HG02678 (cell line): ENCODE data around the gene TSSK6.

Source experiments
- ATAC-seq: cut with Tn5 transposase; IDR thresholded peaks from one replicate; pipeline ENCODE4 v1.9.1; 2021; ENCODE audit warnings: mild to moderate bottlenecking, moderate library complexity; ENCODE audit not compliant: unreplicated experiment

TSSK6 gene

DNA sequence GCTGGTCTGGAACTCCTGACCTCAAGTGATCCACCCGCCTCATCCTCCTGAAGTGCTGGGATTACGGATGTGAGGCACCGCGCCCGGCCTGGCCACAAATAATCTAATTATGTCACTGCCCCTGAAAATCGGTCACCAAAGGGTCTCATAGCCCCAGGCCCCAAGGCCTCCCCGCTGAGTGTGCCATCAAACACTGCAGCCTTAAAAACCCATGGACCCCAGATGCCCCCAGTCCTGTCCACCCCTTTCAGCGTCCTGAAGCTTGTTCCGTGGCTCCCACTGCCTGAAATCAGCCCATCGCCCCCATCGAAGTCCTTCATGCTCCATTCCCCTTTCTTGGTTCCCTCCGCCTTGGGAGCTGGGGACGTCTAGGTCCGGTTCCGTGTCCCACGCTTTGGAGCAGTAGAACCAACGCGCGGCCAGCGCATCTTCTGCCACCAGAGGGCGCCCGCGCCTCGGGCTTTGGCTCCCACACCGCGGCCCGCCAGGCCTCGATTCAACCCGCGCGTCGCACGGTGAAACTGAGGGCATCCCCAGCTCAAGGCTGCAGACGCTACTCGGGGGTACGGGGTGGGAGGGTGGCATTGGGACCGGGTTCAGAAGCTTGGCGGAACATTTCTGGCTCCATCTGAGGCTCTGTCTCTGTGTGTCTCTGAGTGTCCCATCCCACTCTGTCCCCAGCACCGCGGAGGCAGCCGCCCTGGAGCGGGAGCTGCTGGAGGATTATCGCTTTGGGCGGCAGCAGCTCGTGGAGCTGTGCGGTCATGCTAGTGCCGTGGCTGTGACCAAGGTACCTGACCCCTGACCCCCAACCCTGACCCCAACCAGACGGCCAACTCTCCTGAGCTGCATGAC, 16.8 kb upstream of the TSSK6 start:
- peak; percentile 47 for ATAC-seq

DNA sequence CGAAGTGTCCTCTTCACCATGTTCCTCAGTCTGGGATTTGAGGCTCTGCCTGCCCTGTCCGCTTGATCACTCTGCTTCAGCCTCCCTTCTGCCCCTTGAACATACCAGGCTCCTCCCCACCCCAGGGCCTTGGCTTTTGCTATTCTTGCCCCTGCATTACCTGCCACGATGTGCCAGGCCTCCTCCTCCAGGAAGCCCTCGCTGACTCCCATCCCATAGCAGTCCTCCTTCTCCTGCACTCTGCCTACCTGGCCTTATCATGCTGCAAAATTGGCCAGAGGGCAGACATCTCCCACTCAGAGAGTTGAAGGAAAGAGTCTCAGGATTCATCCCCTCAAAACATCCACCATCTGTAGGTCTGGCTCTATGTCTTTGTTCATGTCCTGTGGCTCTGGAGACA, 15.5 kb upstream of the TSSK6 start:
- no peak for ATAC-seq

DNA sequence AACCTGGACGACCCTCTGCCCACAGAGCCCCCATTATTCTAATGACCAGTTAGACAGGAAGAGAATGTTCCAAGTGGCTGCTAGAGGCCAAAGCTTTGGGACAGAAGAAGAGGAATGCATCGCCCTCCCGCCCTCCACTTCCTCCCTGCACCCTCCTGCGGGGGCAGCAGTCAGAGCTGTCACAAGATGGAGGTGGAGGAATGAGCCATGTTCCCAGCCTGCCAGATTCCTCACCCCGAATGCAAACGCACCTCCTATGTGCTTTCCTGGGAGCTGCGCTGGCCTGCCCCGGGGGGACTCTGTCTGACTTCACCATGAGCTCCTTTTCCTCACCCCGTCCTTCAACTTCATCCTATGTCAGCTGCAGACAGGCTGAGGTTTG, 15.1 kb upstream of the TSSK6 start:
- ATAC-seq = no peak

DNA sequence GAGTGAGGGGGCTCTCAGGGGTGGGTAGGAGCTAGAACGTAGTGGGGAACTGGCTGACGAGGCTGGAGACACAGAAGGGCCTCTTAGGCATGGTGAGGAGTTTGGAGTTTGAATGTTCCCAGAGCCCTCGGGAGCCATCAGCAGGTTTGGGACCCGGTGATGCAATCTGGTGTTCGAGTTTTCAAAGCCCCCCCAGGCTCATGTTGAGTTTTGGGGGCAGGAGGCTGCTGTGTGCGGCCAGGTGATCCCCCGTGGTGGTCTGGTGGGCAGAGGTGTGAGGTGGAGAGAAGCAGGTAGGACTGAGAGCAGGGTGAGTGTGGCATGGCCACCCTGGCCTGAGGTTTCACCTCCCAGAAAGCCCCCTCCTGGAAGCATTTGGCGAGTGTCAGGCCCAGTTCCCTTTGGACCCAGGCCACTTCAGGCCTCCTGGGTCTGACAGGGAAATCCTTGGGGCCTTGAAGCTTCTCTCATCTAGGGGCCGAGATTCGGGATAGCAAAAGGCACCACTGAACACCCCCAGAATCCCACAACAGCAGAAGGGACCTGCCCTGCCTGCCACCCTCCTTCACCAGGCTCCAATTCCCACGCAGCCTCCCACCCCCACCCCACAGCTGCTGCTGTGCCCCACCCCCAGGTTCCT, 14.6 kb upstream of the TSSK6 start:
- ATAC-seq = no peak

DNA sequence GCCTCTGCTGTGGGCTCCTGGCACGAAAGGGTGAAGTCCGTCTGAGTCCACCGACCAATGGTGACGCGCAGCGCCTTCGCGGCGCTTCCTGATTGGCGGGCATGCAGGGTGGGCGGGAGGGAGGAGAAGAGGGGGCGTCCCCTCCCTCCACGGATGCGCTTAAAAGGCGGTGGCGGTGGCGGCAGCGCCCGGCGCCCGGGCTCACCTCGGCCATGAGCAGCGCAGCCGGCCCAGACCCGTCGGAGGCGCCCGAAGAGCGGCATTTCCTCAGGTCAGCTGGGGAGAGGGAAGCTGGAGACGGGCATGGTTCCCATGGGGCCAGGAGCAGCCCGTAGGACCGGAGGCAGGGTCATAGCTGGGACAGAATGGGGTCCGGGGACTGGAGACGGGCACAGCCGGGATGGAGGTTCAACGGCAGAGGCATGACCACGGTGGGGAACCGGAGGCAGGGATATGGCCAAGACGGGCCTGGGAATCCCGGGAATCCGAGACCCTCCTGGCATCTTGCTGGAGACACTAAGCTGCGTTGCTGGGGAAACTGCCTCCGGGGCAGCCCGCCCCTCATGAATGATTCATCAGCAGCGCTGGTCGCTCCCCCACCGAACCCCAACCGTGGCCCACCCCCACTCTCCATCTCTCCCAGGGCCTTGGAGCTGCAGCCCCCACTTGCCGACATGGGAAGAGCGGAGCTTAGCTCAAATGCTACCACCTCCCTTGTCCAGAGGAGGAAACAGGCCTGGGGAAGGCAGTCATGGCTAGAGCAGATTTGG, 13.6 kb upstream of the TSSK6 start, which contains the start of gene YJEFN3:
YJEFN3 (plus strand) TSS at position 191 of the 770 bp plus-strand sequence; CDS start at position 213, 22 bp downstream.
- no peak for ATAC-seq

DNA sequence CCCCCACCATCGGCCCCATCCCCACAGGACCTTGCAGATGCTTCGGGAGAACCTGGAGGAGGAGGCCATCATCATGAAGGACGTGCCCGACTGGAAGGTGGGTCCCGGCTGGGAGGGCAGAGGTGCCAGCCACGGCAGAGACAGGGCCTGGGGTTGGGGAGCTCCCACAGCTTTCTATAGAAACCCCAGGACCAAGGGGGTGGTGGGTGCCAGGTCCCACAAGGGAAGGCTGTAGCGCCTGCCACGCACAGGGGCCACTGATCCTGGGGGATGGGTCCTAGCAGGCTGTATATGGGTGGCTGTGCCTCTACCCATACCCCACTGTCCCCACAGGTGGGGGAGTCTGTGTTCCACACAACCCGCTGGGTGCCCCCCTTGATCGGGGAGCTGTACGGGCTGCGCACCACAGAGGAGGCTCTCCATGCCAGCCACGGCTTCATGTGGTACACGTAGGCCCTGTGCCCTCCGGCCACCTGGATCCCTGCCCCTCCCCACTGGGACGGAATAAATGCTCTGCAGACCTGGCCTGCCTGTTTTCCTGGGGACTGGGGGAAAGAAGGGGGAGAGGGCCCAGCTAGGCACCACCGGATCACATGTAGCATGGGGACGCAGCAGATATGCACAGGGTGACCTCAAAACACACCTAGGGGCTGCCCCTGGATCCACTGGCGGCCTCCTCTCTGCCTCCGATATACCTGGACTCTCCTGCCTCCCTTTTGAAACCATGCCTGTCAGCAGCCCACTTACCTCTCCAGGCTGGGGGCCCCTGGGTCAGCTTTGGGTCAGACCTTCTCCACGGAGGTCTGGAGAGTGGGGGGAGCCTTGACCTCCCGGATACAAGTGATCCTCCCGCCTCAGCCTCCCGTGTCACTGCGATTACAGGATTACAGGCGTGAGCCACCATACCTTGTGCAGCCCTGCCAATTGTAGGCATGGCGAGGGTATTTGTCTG, 12.6 kb upstream of the TSSK6 start:
- no peak for ATAC-seq

DNA sequence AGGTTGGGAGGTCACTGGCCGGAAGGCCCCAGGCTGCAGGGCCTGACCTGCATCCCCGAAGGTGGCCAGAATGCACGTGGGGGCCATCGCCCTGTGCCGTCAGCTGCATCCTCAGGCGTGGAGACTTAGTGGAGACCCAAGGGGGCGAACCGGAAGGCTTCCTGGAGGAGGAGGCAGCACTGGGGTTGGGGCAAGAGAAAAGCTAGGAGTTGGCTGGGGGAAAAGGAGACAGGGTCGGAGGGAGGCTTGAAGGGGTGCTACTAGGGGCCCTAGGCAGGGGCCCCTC, 12.0 kb upstream of the TSSK6 start:
- no peak for ATAC-seq

DNA sequence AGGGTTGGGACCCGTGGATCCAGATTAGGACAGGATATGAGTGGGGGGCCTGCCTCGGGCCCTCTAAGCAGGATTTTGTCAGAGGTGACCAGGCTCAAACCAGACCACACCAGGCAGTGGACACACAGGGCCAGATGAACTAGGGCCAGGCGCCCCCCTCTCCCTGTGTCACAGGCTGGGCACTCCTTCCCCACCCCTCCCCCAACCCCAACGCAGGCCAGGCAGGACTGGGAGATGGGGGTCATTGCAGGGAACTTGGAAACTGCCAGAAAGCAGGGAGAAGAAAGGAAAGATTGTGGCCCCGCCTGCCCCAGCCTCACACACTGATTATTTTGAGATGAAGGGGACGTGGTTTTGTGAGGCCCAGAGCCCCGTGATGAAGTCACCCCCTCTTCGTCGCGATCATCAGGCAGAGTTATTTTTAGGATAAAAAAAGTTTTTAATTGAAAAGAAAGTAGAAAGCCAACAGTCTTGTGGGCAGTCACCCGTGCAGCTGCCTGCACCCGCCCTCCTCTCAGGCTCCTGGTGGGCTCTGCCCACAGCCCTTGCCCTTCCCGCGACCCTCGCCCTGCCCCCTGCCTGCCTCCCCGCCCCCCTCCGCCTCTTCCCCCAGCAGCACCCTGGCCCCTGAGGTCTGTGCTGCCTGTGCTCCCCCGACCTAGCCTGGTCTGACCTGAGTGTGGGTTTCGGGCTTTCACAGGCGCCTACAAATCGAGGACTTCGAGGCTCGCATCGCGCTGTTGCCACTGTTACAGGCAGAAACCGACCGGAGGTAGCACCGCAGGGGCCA, 11.4 kb upstream of the TSSK6 start:
- no peak for ATAC-seq

DNA sequence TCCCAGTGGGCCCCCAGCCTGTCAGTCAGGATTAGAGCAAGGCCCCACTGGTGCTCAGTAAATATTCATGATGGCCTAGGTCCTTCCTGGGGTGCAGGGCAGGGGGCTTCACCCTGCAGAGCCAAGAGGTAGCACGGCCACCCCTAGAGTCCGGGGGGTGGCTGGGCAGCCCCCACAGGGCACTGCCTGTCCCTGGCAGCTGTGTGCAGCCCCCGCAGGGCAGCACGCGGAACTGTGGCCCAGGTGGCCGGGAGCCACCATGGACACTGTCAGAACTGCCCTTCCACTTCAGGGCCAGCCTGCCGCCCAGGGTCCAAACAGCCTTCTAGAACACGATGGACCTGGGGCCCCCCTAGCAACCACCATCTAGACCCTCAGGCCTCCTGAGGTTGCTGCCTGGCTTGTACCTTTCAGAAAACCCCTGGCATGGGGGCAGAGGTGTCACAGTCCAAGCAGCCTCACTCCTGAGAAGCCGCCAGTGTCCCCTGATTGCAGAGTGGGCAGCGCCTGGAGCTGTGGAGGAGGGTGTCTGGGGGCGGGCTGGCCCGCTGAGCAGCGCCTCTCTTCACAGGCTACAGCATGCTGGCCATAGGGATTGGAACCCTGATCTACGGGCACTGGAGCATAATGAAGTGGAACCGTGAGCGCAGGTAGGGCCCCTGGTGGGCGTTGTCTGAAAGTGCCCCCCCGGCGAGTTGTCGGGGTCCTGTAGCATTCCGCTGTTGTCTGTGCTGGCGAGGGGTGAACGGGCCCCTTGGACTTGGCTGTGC, 10.4 kb upstream of the TSSK6 start:
- no peak for ATAC-seq

DNA sequence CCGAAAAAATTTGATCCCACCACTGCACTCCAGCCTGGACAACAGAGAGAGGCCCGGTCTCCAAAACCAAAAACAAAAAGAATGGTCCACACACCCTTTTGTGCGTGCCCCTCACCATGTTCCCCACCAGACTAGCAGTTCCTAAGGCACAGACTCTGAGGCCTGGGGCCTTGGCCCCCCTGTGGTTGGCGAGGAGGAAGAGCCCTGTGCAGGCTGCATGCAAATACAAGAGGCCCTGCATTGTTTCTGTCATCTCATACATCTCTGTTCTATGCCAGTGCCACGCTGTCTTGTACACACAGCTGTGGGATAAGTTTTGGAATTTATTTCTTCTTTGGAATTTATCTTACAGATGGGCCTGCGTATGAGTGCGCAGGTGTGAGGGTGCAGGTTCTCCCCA, 8.7 kb upstream of the TSSK6 start:
- no peak for ATAC-seq

DNA sequence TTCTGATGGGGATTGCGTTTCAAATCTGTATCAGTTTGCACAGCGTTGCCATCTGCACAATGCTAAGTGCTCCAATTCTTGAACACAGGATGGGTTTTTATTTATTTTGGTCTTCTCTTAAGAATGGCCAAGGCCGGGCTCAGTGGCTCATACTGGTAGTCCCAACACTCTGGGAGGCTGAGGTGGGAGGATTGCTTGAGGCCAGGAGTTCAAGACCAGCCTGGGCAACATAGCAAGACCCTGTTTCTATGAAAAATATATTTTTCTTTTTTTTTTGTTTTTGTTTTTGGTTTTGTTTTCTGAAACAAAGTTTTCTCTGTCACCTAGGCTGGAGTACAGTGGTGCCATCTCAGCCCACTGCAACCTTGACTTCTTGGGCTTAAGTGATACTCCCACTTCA, 7.8 kb upstream of the TSSK6 start:
- ATAC-seq = no peak

DNA sequence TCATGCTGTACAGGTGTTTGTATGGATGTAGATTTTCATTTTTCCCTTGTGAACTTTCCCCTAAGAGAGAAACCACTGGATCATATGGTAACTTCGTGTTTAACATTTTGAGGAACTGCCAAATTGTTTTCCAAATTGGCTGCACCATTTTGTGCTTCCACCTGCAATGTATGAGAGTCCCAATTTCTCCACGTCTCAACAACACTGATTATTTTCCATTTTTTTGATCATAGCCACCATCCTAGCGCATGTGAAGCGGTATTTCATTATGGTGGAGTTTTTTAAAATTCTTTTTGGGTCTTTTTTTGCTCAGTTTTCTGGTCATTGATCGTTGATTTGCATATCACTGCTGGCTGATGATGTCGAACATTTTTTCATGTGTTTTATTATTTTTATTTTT, 5.6 kb upstream of the TSSK6 start:
- ATAC-seq = no peak

DNA sequence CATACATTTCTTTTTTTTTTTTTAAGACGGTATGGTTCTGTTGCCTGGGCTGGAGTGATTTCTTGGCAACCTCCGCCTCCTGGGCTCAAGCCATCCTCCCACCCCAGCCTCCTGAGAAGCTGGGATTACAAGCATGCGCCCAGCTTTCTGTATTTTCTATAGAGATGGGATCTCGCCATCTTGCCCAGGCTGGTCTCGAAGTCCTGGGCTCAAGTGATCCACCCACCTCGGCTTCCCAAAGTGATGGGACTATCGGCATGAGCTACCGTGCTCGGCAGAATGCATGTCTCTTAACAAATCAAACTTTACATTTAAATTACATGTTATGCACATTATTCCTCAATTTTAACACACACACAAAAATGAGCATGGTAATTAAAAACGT, 1.9 kb upstream of the TSSK6 start:
- ATAC-seq = no peak

DNA sequence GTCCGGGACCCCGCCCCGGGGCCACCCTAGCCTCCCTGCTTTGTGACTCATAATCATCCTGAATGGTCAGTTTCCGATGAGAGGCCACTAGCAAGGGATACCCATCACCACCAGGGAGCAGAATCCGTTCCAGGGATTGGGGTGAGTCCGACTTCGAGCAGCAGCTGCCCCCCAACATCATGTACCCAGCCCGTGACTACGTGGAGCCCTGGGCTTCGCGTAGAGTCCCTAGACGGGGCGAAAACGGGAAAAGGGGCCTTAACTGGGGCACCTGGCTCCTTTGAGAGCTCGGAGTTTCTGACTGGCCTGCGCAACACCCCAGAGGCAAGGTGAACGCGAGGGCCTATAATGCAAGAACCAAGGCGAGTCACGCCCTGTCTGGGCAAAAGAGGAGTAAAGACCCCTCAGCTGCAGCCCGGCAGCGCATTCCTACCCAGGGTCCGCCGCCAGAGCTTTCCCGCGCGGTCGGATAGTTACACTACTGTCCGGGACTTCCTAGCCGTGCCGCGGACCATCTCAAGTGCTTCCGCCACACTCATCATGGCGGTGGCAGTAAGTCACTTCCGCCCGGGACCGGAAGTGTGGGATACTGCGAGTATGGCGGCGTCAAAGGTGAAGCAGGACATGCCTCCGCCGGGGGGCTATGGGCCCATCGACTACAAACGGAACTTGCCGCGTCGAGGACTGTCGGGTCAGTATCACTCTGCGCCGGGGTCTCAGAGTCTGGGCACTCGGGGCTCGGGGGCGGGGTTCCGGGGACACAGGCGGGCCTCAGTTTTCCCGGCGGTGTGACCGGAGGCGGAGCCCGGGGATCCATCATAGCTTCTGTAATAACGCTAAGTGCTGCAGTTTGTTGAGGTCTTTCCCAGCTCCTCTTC, 533 bp upstream of the TSSK6 start, which contains the start of gene NDUFA13:
NDUFA13 (plus strand) TSS at position 584 of the 878 bp plus-strand sequence; CDS start at position 598, 14 bp downstream.
- ATAC-seq = peak; percentile 95

DNA sequence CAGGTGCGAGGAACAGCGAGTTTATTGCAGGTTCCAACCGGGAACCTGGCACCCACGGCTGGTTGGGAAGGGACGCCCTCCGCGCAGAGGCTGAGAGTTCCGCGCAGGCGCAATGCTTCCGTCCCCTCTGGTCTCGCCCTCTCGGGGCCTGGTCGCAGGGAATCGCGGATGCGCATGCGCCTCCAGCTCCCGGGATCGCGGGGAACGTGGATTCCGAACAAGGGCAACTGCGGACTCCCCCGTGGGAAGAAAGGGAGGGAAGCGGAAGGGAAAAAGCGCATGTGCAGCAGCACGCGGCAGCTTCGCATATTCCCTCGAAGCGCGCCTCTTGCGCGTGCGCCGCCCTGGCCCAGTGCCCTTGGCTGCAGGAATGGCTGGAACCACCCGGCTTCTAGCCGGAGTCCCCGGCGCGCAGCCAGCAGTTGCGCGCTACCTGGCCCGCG, 1.1 kb downstream of the TSSK6 start:
- no peak for ATAC-seq

DNA sequence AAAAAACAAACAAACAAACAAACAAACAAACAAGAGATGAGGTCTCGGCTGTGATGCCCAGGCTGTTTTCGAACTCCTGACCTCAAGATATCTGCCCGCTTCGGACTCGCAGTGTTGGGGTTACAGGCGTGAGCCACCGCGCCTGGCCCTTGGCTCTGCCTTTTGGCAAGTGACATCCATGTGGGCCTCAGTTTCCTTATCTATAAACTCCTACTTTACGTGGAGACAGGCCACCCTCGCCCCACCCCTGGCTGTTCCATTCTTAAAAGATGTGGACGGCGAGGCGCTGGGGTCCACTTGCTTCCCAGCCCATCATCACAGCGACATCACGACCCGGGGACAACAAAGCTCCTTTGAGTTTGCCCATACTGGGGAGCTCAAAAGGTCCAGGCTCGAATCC, 1.7 kb downstream of the TSSK6 start:
- no peak for ATAC-seq

DNA sequence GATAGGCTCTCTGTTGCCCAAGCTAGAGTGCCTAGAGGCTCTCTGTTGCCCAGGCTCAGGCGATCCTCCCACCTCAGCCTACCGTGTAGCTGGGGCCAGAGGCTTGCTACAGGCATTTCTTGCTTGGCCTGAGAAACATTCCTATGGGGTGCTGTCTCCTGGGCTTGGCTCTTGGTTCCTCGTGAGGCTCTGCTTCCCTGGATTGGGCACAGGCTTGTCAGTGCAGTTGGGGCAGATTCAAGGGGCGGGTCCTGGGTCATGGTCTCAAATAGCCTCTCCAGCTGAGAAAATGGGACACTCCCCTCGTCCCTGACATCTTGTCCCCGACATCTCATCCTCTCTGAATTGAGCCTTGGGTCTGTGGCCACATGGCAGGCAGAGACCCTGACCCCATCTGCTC, 4.9 kb downstream of the TSSK6 start:
- no peak for ATAC-seq

DNA sequence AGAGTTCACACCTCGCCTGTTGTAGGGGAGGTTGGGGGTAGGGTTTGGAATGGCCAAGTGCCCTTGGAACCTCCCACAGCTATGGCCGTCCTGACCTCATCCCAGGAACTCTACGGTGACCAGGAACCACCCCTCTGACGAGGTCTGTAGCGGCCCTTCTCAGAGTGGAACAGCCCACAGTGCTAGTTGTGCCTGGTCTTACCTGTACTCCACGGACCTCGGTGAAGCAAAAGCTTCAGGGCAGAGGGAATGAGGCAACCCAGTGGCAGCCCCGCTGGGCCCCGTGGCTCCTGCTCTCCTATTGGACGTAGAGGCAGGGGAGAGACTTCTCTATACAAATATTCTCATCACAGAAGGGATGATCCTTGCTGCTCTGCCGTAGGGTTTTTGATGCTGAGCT, 7.1 kb downstream of the TSSK6 start:
- ATAC-seq = no peak
